Gastroesophageal sphincter (tissue), 4 donors: ENCODE measurements around the gene APPBP2. TPM values are rescaled to one million over a fixed set of nuclear protein-coding genes. Genes with fewer than 3 reads are reported as not detected.
"Not testable (repeated sequence)": the region's sequence is repeated elsewhere in the genome, so short reads cannot be mapped to it uniquely, and the experiment has no call there.

Experiments
- ATAC-seq: fragments of 150-250 bp; one replicate; pipeline ENCODE4 v1.9.1; 2016; ENCODE audit warnings: mild to moderate bottlenecking, moderate library complexity
- H3K27ac ChIP-seq, 4 donors: fragments of 200-600 bp; sonication (generic) in 3 of 4; 1 replicate in 3 of 4; 2 replicates in 1 of 4; pipeline ENCODE4 v1.5.1; 2016 to 2019
- H3K27me3 ChIP-seq: fragments of 200-600 bp; sonication (generic); one replicate; pipeline ENCODE4 v1.5.1; 2019
- H3K36me3 ChIP-seq, 2 donors: fragments of 200-600 bp; sonication (generic); one replicate each; pipeline ENCODE4 v1.5.1; 2019; ENCODE audit warnings: control low read depth in 1 of 2
- H3K4me1 ChIP-seq, 3 donors: fragments of 200-600 bp; sonication (generic); 1 replicate in 2 of 3; 2 replicates in 1 of 3; pipeline ENCODE4 v1.5.1; 2016 to 2019; ENCODE audit warnings: control low read depth in 2 of 3
- H3K4me3 ChIP-seq, 2 donors: fragments of 200-600 bp; sonication (generic); one replicate each; pipeline ENCODE4 v1.5.1; 2019; ENCODE audit warnings: mild to moderate bottlenecking in 1 of 2, moderate library complexity in 1 of 2
- H3K9me3 ChIP-seq, 3 donors: fragments of 200-600 bp; sonication (generic); one replicate each; pipeline ENCODE4 v1.5.1; 2017 to 2019; ENCODE audit warnings: control low read depth in 2 of 3
- CTCF ChIP-seq, 4 experiments: fragments of 200-600 bp in 2 of 4; fragments of 450-650 bp in 2 of 4; sonication (generic) in 1 of 4; IDR thresholded peaks; one replicate each; pipeline ENCODE4 v1.5.1; 2017 to 2019; ENCODE audit warnings: antibody characterized with exemption in 4 of 4, mild to moderate bottlenecking in 2 of 4, moderate library complexity in 2 of 4
- EP300 ChIP-seq: sonication (generic); formaldehyde crosslinking; IDR thresholded peaks from one replicate; pipeline ENCODE4 v1.6.1; 2017; ENCODE audit warnings: antibody characterized with exemption, mild to moderate bottlenecking
- POLR2A ChIP-seq, 2 donors: fragments of 450-650 bp; IDR thresholded peaks; one replicate each; pipeline ENCODE4 v1.6.1; 2017; ENCODE audit warnings: antibody characterized with exemption in 2 of 2, mild to moderate bottlenecking in 2 of 2, moderate library complexity in 1 of 2
- POLR2AphosphoS5 ChIP-seq: sonication (generic); formaldehyde crosslinking; IDR thresholded peaks from one replicate; pipeline ENCODE4 v1.6.1; 2017; ENCODE audit warnings: antibody characterized with exemption
- WGBS, 2 donors: methylation state at CpG; one replicate each; pipeline ENCODE4 v1.1.5; 2018; ENCODE audit warnings: low coverage in 1 of 2; 5-methylcytosine and 5-hydroxymethylcytosine counted together
- total RNA-seq, 4 donors: library from RNA; depleted of rRNA; stranded (reverse); fragments of >200 nt; gene quantifications; one replicate each; pipeline ENCODE4 v1.1.0, GENCODE V29; 2016

Gene APPBP2
- total RNA-seq, 4 donors from 2014 or later, result 30.0 to 39.2 (median 34.4) TPM

- TF ChIP-seq EP300, result no peak
- TF ChIP-seq POLR2AphosphoS5, result no peak
- TF ChIP-seq CTCF (IDR thresholded peaks at IDR 0.05), result no peak
- TF ChIP-seq POLR2A (IDR thresholded peaks at IDR 0.05), result no peak
- Histone ChIP-seq H3K4me3 (no peak overlapping the region), H3K4me1 (no peaks in the 10 kb centered on the region), H3K27me3 (no peaks in the 10 kb centered on the region), H3K36me3 (peaks cover 3 to 84% of the 10 kb centered on the region in 2 donors), H3K27ac (no peak overlapping the region), H3K9me3 (no peaks in the 10 kb centered on the region)
- ATAC-seq, result no peak
- 93 to 100% methylated on average over 1 to 3 of the region's 3 CpGs for WGBS, 2 donors
Observed at GRCh38 chr17:60491771-60492170, 34.3 kb downstream of the APPBP2 start.

- ATAC-seq, H3K9me3 ChIP-seq, H3K27me3 ChIP-seq, H3K4me1 ChIP-seq, H3K4me3 ChIP-seq, H3K27ac ChIP-seq: not testable (repeated sequence)
- 100% methylated on average over 1 of the region's 2 CpGs; no CpG with 5 or more reads in 1 of the 2 donors for WGBS, 2 donors
- peaks cover 3 to 73% of the 10 kb centered on the region in 2 donors for H3K36me3 ChIP-seq
Observed at GRCh38 chr17:60490594-60490993, 35.4 kb downstream of the APPBP2 start.

GRCh38 chr17:60481604-60482003 is 44.4 kb downstream of the APPBP2 start:
- Histone ChIP-seq H3K27me3 (no peaks in the 10 kb centered on the region), H3K36me3 (peaks cover 0 to 17% of the 10 kb centered on the region in 2 donors), H3K4me3 (no peak overlapping the region), H3K4me1 (no peaks in the 10 kb centered on the region), H3K27ac (no peak overlapping the region), H3K9me3 (no peaks in the 10 kb centered on the region)
- no peak for TF ChIP-seq CTCF (IDR thresholded peaks at IDR 0.05)
- no peak for TF ChIP-seq EP300
- no peak for TF ChIP-seq POLR2AphosphoS5
- no peak for TF ChIP-seq POLR2A (IDR thresholded peaks at IDR 0.05)
- WGBS, 2 donors, result 90 to 93% methylated on average over 4 of the region's 4 CpGs
- no peak for ATAC-seq

- TF ChIP-seq CTCF (IDR thresholded peaks at IDR 0.05), result no peak
- no peak for TF ChIP-seq EP300
- no peak for TF ChIP-seq POLR2AphosphoS5
- TF ChIP-seq POLR2A (IDR thresholded peaks at IDR 0.05), result no peak
- no peak for ATAC-seq
- H3K27me3 ChIP-seq, result no peaks in the 10 kb centered on the region
- peaks cover 0 to 24% of the 10 kb centered on the region in 2 donors for H3K36me3 ChIP-seq
- no peak overlapping the region for H3K27ac ChIP-seq
- no peak overlapping the region for H3K4me3 ChIP-seq
- no peaks in the 10 kb centered on the region for H3K9me3 ChIP-seq
- peaks cover 0 to 18% (median 6%) of the 10 kb centered on the region in 3 donors for H3K4me1 ChIP-seq
Observed at GRCh38 chr17:60473788-60474187, 52.3 kb downstream of the APPBP2 start.

- Histone ChIP-seq H3K4me3 (no peak overlapping the region), H3K36me3 (peaks cover 0 to 16% of the 10 kb centered on the region in 2 donors), H3K27ac (no peak overlapping the region), H3K27me3 (no peaks in the 10 kb centered on the region), H3K9me3 (no peaks in the 10 kb centered on the region), H3K4me1 (peaks cover 10 to 32% (median 14%) of the 10 kb centered on the region in 3 donors)
- TF ChIP-seq EP300 (no peak), POLR2A (IDR thresholded peaks at IDR 0.05) (no peak), CTCF (IDR thresholded peaks at IDR 0.05) (no peak), POLR2AphosphoS5 (no peak)
- 42 to 86% methylated on average over 1 of the region's 1 CpG for WGBS, 2 donors
- no peak for ATAC-seq
Observed at GRCh38 chr17:60472449-60472848, 53.6 kb downstream of the APPBP2 start.
